ENCODE data around the gene ABI3BP.

The ABI3BP gene

GRCh38 chr3:100777271-100777670 is 215.9 kb downstream of the ABI3BP start:
- Histone ChIP-seq H3F3A (ENCODE audit: insufficient read depth, low read length) (no peaks in the 10 kb centered on the region), H3K4me3 (ENCODE audit: low read length) (no peak overlapping the region), H3K9me2 (replicated peaks; ENCODE audit: insufficient read depth, low read length) (no peaks in the 10 kb centered on the region), H3K36me3 (replicated peaks; ENCODE audit: insufficient read depth, low read length) (no peaks in the 10 kb centered on the region), H3K27ac (ENCODE audit: low read length) (no peak overlapping the region), H3K4me1 (ENCODE audit: low read length) (no peaks in the 10 kb centered on the region), H2AFZ (ENCODE audit: low read length) (no peak overlapping the region), H3K4me2 (ENCODE audit: low read depth, low read length) (no peak overlapping the region), H3K9ac (ENCODE audit: low read length) (no peak overlapping the region), H4K20me1 (ENCODE audit: insufficient read depth, low read length) (no peaks in the 10 kb centered on the region), H3K9me3 (replicated peaks; ENCODE audit: insufficient read depth, low read length) (no peaks in the 10 kb centered on the region), H3K79me2 (ENCODE audit: low read length) (no peaks in the 10 kb centered on the region), H3K27me3 (replicated peaks; ENCODE audit: insufficient read depth, low read length) (no peaks in the 10 kb centered on the region)
- no peak for DNase-seq
- TF ChIP-seq EZH2phosphoT487 (IDR thresholded peaks at IDR 0.05; ENCODE audit: low read length) (no peak), EZH2 (optimal IDR thresholded peaks at IDR 0.05; ENCODE audit: low read depth, low read length) (no peak)
- TF ChIP-seq, protein P1, sequence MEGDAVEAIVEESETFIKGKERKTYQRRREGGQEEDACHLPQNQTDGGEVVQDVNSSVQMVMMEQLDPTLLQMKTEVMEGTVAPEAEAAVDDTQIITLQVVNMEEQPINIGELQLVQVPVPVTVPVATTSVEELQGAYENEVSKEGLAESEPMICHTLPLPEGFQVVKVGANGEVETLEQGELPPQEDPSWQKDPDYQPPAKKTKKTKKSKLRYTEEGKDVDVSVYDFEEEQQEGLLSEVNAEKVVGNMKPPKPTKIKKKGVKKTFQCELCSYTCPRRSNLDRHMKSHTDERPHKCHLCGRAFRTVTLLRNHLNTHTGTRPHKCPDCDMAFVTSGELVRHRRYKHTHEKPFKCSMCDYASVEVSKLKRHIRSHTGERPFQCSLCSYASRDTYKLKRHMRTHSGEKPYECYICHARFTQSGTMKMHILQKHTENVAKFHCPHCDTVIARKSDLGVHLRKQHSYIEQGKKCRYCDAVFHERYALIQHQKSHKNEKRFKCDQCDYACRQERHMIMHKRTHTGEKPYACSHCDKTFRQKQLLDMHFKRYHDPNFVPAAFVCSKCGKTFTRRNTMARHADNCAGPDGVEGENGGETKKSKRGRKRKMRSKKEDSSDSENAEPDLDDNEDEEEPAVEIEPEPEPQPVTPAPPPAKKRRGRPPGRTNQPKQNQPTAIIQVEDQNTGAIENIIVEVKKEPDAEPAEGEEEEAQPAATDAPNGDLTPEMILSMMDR (IDR thresholded peaks at IDR 0.05; ENCODE audit: low read length): no peak

DNA sequence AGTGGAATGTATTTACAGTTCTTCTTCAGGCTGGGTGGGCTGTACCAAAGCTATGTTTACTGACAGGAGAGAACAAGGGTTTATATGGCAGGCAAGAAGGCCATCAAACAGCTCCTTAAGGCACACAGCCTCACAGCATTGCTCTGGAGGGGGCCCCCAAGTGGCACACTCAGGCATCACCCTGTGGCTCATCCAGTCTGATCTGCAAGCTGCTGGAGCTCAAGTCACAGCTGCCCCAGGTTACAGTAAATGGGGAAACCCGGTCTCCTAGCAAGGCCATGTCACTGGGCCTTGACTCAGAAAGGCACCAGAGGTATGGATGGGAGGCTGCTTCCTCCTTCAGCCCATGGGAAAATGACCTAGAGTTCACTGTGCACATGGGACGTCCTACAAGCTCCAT is 216.5 kb downstream of the ABI3BP start:
- Histone ChIP-seq H3K36me3 (replicated peaks; ENCODE audit: insufficient read depth, low read length) (no peaks in the 10 kb centered on the region), H3K9me2 (replicated peaks; ENCODE audit: insufficient read depth, low read length) (no peaks in the 10 kb centered on the region), H3K27me3 (replicated peaks; ENCODE audit: insufficient read depth, low read length) (no peaks in the 10 kb centered on the region), H3K79me2 (ENCODE audit: low read length) (no peaks in the 10 kb centered on the region), H3K4me2 (ENCODE audit: low read depth, low read length) (no peak overlapping the region), H3K9ac (ENCODE audit: low read length) (no peak overlapping the region), H3K4me3 (ENCODE audit: low read length) (no peak overlapping the region), H3F3A (ENCODE audit: insufficient read depth, low read length) (no peaks in the 10 kb centered on the region), H4K20me1 (ENCODE audit: insufficient read depth, low read length) (no peaks in the 10 kb centered on the region), H3K4me1 (ENCODE audit: low read length) (no peaks in the 10 kb centered on the region), H2AFZ (ENCODE audit: low read length) (no peak overlapping the region), H3K9me3 (replicated peaks; ENCODE audit: insufficient read depth, low read length) (no peaks in the 10 kb centered on the region), H3K27ac (ENCODE audit: low read length) (no peak overlapping the region)
- TF ChIP-seq EZH2 (optimal IDR thresholded peaks at IDR 0.05; ENCODE audit: low read depth, low read length) (no peak), EZH2phosphoT487 (IDR thresholded peaks at IDR 0.05; ENCODE audit: low read length) (no peak)
- TF ChIP-seq, protein P1 (IDR thresholded peaks at IDR 0.05; ENCODE audit: low read length): no peak
- DNase-seq: no peak

DNA sequence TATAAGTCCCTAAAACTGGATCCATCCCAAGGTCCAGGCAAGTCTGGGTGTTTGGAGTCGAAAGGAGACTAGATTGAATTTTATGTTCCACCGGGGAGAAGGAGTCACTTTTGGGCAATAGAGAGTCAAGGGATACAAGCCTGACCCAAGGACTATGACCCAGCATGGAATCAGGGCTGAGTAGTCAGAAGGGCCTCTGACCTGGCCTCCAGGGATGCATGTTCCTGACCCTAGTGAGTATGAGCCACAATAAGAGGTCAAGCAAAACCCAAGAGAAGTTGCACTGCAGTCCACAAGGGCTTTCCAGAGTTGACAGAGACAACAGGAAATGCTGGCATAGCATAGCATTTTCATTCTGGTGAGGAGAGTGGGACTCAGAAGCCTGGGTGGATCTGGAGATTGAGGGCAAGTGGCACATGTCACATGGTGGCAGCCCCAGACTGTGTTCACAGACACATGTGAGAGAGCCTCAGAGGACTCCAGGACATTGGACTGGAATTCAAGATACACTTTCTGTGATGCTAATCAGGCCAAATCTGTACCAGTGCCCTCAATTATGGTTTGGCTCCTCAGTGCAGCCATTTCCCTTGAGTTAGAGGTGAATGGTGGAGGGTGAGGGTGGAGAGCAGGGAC is 217.0 kb downstream of the ABI3BP start:
- no peak overlapping the region for H3K4me3 ChIP-seq (ENCODE audit: low read length)
- H3K4me2 ChIP-seq (ENCODE audit: low read depth, low read length): no peak overlapping the region
- no peak overlapping the region for H2AFZ ChIP-seq (ENCODE audit: low read length)
- H3K27ac ChIP-seq (ENCODE audit: low read length): no peak overlapping the region
- no peaks in the 10 kb centered on the region for H3K36me3 ChIP-seq (replicated peaks; ENCODE audit: insufficient read depth, low read length)
- H3K27me3 ChIP-seq (replicated peaks; ENCODE audit: insufficient read depth, low read length): no peaks in the 10 kb centered on the region
- H3K9me3 ChIP-seq (replicated peaks; ENCODE audit: insufficient read depth, low read length): no peaks in the 10 kb centered on the region
- H3K9me2 ChIP-seq (replicated peaks; ENCODE audit: insufficient read depth, low read length): no peaks in the 10 kb centered on the region
- H4K20me1 ChIP-seq (ENCODE audit: insufficient read depth, low read length): no peaks in the 10 kb centered on the region
- H3K79me2 ChIP-seq (ENCODE audit: low read length): no peaks in the 10 kb centered on the region
- H3K4me1 ChIP-seq (ENCODE audit: low read length): no peaks in the 10 kb centered on the region
- no peaks in the 10 kb centered on the region for H3F3A ChIP-seq (ENCODE audit: insufficient read depth, low read length)
- no peak overlapping the region for H3K9ac ChIP-seq (ENCODE audit: low read length)
- TF ChIP-seq, protein P1 (IDR thresholded peaks at IDR 0.05; ENCODE audit: low read length): no peak
- no peak for TF ChIP-seq EZH2phosphoT487 (IDR thresholded peaks at IDR 0.05; ENCODE audit: low read length)
- TF ChIP-seq EZH2 (optimal IDR thresholded peaks at IDR 0.05; ENCODE audit: low read depth, low read length): no peak
- DNase-seq: no peak

Measured in MM.1S (cell line).